ENCODE measurements around the gene ATP6V1G3.
"Not testable (repeated sequence)": the region's sequence is repeated elsewhere in the genome, so short reads cannot be mapped to it uniquely, and the experiment has no call there.

The ATP6V1G3 gene

GRCh38 chr1:198534548-198535418 lies 5.7 kb downstream of the ATP6V1G3 start:
- no peak for DNase-seq (ENCODE audit: low read depth)
- in situ Hi-C loops (cut with HindIII; ENCODE audit: low sequenced_read_pairs) = no loop called here

GRCh38 chr1:198531891-198532290 lies 8.6 kb downstream of the ATP6V1G3 start:
- no peak for TF ChIP-seq CTCF (IDR thresholded peaks at IDR 0.05; ENCODE audit: low read depth, low read length, missing control alignments)
- no peak for DNase-seq (ENCODE audit: low read depth)
- in situ Hi-C loops (cut with HindIII; ENCODE audit: low sequenced_read_pairs) = no loop called here
- no peak overlapping the region for H3K4me3 ChIP-seq (ENCODE audit: low read depth, low read length)

More at GRCh38 chr1:198534548-198535418, 5.7 kb downstream of the ATP6V1G3 start:
- no peak overlapping the region for H3K4me3 ChIP-seq (ENCODE audit: low read depth, low read length)
- no peak for TF ChIP-seq CTCF (IDR thresholded peaks at IDR 0.05; ENCODE audit: low read depth, low read length, missing control alignments)

GRCh38 chr1:198530953-198531352 lies 9.5 kb downstream of the ATP6V1G3 start:
- H3K4me3 ChIP-seq (ENCODE audit: low read depth, low read length) = no peak overlapping the region
- no peak for TF ChIP-seq CTCF (IDR thresholded peaks at IDR 0.05; ENCODE audit: low read depth, low read length, missing control alignments)
- no peak for DNase-seq (ENCODE audit: low read depth)
- in situ Hi-C loops (cut with HindIII; ENCODE audit: low sequenced_read_pairs) = no loop called here

- in situ Hi-C loops (cut with HindIII; ENCODE audit: low sequenced_read_pairs) = no loop called here
- TF ChIP-seq CTCF (IDR thresholded peaks at IDR 0.05; ENCODE audit: low read depth, low read length, missing control alignments) = no peak
- peak; percentile 49 for DNase-seq (ENCODE audit: low read depth)
- no peak overlapping the region for H3K4me3 ChIP-seq (ENCODE audit: low read depth, low read length)
Measured at GRCh38 chr1:198529414-198529813, 11.1 kb downstream of the ATP6V1G3 start.

GRCh38 chr1:198528364-198528763 lies 12.1 kb downstream of the ATP6V1G3 start:
- TF ChIP-seq CTCF (IDR thresholded peaks at IDR 0.05; ENCODE audit: low read depth, low read length, missing control alignments) = no peak
- in situ Hi-C loops (cut with HindIII; ENCODE audit: low sequenced_read_pairs) = no loop called here
- H3K4me3 ChIP-seq (ENCODE audit: low read depth, low read length) = no peak overlapping the region
- peak; percentile 12 for DNase-seq (ENCODE audit: low read depth)

GRCh38 chr1:198524556-198524955 lies 15.9 kb downstream of the ATP6V1G3 start:
- no peak for DNase-seq (ENCODE audit: low read depth)
- in situ Hi-C loops (cut with HindIII; ENCODE audit: low sequenced_read_pairs) = no loop called here
- no peak for TF ChIP-seq CTCF (IDR thresholded peaks at IDR 0.05; ENCODE audit: low read depth, low read length, missing control alignments)
- H3K4me3 ChIP-seq (ENCODE audit: low read depth, low read length) = no peak overlapping the region

- in situ Hi-C loops (cut with HindIII; ENCODE audit: low sequenced_read_pairs); DNase-seq (ENCODE audit: low read depth); H3K4me3 ChIP-seq (ENCODE audit: low read depth, low read length): not testable (repeated sequence)
Measured at GRCh38 chr1:198524127-198524526, 16.4 kb downstream of the ATP6V1G3 start.
